OCI-LY3 (cell line): ENCODE data around the gene AUNIP.

Experiments
- H2AFZ ChIP-seq: fragments of 200-600, 300-600 bp; shearing (Covaris generic); 2 replicates; pipeline ENCODE4 v1.6.0; 2014; ENCODE audit warnings: antibody characterized with exemption, low read depth, low read length
- H3K27ac ChIP-seq: fragments of 200-600, 300-600 bp; sonication (generic); 2 replicates; pipeline ENCODE4 v1.5.1; 2014; ENCODE audit warnings: mild to moderate bottlenecking, low read length, moderate library complexity, mixed read lengths
- H3K27me3 ChIP-seq: fragments of 200-600, 300-600 bp; sonication (generic); 2 replicates; pipeline ENCODE4 v1.6.1; 2014; ENCODE audit warnings: low read depth, low read length, mixed read lengths
- H3K36me3 ChIP-seq: fragments of 200-600, 300-600 bp; sonication (generic); replicated peaks from 2 replicates; pipeline ENCODE3; 2014; ENCODE audit warnings: low read depth, low read length, mixed read lengths
- H3K4me1 ChIP-seq: fragments of 300-600, 200-600 bp; sonication (generic); 2 replicates; pipeline ENCODE4 v1.6.1; 2014; ENCODE audit warnings: low read length, mixed read lengths
- H3K4me2 ChIP-seq: fragments of 200-600, 300-600 bp; sonication (generic); 2 replicates; pipeline ENCODE4 v1.6.1; 2014; ENCODE audit warnings: low read length, mixed read lengths
- H3K4me3 ChIP-seq: fragments of 300-600, 200-600 bp; sonication (generic); 2 replicates; pipeline ENCODE4 v1.5.1; 2014; ENCODE audit warnings: antibody characterized with exemption, mild to moderate bottlenecking, low read length, moderate library complexity
- H3K79me2 ChIP-seq: fragments of 300-600, 200-600 bp; shearing (Covaris generic); 2 replicates; pipeline ENCODE4 v1.6.1; 2014; ENCODE audit warnings: mild to moderate bottlenecking, low read length, mixed read lengths
- H3K9ac ChIP-seq: fragments of 300-600, 200-600 bp; shearing (Covaris generic); 2 replicates; pipeline ENCODE4 v1.6.0; 2014; ENCODE audit warnings: mild to moderate bottlenecking, low read length, moderate library complexity
- H3K9me3 ChIP-seq: fragments of 200-600, 300-600 bp; shearing (Covaris generic); 2 replicates; pipeline ENCODE4 v1.6.1; 2014; ENCODE audit warnings: low read length, mixed read lengths; ENCODE audit not compliant: insufficient read depth
- H4K20me1 ChIP-seq: fragments of 200-600, 300-600 bp; sonication (generic); 2 replicates; pipeline ENCODE4 v1.6.1; 2016; ENCODE audit warnings: low read length, mixed read lengths; ENCODE audit not compliant: insufficient read depth
- EZH2phosphoT487 ChIP-seq: fragments of 200-600 bp; shearing (Covaris generic); IDR thresholded peaks from 2 replicates; pipeline ENCODE4 v1.6.1; 2018; ENCODE audit warnings: antibody characterized with exemption, mixed run types, low read depth
- TF ChIP-seq, protein P1 (sequence below): fragments of 200-600, 300-600 bp; sonication (generic); IDR thresholded peaks from 2 replicates; pipeline ENCODE4 v1.5.1; 2014; ENCODE audit warnings: antibody characterized with exemption, low read length, low read depth

The AUNIP gene

DNA sequence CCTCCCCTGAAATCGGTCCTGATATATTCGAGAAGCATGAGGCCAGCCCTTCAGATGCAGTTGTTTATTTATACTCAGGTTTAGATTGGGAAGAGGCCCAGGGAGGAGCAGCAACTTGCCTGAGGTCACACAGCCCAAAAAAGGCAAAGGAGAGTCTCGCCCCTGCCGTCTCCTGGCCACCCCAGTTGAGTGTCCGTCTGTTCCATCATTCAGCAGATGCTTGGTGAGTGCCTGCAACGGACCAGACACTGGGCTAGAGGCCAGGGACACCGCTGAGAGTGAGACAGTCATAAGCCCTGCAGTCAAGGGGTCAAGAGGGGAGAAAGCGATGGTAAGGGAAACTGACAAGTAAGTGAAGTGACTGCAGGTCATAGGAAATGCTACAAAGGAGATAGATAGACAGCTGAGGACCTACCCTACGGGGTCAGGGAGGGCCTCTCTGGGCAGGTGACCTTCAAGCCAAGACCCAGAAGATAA is 74.6 kb downstream of the AUNIP start:
- Histone ChIP-seq H3K4me3 (no peak overlapping the region), H3K36me3 (no peaks in the 10 kb centered on the region), H3K9ac (no peak overlapping the region), H3K79me2 (no peaks in the 10 kb centered on the region), H2AFZ (no peak overlapping the region), H3K27ac (no peak overlapping the region), H3K9me3 (no peaks in the 10 kb centered on the region), H3K4me2 (no peak overlapping the region), H4K20me1 (no peaks in the 10 kb centered on the region), H3K4me1 (no peaks in the 10 kb centered on the region), H3K27me3 (no peaks in the 10 kb centered on the region)
- TF ChIP-seq, protein P1, sequence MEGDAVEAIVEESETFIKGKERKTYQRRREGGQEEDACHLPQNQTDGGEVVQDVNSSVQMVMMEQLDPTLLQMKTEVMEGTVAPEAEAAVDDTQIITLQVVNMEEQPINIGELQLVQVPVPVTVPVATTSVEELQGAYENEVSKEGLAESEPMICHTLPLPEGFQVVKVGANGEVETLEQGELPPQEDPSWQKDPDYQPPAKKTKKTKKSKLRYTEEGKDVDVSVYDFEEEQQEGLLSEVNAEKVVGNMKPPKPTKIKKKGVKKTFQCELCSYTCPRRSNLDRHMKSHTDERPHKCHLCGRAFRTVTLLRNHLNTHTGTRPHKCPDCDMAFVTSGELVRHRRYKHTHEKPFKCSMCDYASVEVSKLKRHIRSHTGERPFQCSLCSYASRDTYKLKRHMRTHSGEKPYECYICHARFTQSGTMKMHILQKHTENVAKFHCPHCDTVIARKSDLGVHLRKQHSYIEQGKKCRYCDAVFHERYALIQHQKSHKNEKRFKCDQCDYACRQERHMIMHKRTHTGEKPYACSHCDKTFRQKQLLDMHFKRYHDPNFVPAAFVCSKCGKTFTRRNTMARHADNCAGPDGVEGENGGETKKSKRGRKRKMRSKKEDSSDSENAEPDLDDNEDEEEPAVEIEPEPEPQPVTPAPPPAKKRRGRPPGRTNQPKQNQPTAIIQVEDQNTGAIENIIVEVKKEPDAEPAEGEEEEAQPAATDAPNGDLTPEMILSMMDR, result no peak
- no peak for TF ChIP-seq EZH2phosphoT487
